A204.1 (cell line): ENCODE data around the gene CACNG3.
"Not testable (repeated sequence)": the region's sequence is repeated elsewhere in the genome, so short reads cannot be mapped to it uniquely, and the experiment has no call there.

Experiments
- FAIRE-seq: peaks from 2 replicates; lab custom pipeline; 2012; peaks lifted over from hg19 to GRCh38; lab: Jason Lieb, UNC

The CACNG3 gene

DNA sequence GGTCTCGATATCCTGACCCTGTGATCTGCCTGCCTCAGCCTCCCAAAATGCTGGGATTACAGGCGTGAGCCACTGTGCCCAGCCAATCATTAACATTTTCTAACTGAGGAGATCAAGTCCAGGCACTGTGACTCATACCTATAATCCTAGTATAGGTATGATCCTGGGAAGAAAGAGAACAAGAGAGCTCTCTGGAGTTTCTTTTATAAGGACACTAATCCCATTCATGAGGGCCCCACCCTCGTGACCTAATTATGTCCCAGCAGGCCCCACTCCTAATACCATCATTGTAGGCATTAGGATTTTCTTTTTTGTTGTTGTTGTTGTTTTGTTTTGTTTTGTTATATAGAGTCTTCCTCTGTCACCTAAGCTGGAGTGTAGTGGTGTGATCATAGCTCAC lies 80.4 kb downstream of the CACNG3 start:
- FAIRE-seq, result no peak

DNA sequence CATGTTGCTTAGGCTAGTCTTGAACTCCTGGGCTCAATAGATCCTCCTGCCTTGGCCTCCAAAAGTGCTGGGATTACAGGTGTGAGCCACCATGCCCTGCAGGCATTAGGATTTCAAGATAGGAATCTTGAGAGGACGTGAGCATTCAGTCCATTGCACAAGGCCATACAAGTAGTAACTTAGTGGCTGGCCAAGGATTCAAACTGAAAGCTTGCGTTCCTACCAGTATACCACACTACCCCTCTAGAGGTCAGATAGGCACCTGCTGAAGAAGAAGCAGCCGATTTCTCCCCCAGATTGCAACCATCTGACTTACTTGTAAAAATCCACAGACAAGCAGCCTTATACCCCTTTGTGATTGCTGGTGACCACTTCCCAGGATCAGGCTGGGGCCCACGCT lies 80.9 kb downstream of the CACNG3 start:
- FAIRE-seq, result no peak

DNA sequence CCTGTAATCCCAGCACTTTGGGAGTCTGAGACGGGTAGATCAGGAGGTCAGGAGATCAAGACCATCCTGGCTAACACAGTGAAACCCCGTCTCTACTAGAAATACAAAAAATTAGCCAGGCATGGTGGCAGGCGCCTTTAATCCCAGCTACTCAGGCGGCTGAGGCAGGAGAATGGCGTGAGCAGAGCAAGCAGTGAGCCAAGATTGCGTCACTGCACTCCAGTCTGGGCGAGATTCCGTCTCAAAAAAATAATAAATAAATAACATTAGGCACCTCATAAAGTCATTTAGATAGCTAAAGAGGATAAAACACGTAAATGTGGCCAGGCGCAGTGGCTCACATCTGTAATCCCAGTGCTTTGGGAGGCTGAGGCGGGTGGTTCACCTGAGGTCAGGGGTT lies 87.7 kb downstream of the CACNG3 start:
- FAIRE-seq, result not testable (repeated sequence)

DNA sequence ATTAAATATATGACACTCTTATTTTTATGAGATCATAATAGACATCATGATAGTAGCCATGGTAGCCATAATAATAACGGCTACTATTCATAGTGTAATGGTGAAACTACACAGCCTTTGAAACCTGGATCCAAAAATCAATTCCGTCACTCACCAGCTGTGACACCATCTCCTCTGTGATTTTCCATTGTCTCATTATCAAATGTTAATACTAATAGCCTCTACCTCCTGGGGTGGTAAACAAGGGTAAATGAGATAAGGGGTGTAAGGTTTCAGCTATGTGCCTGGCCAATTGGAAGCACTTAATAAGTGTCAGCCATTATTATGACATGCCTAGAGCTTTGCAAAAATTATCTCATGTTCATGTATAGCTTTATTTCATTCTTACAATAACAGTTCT lies 88.6 kb downstream of the CACNG3 start:
- no peak for FAIRE-seq

DNA sequence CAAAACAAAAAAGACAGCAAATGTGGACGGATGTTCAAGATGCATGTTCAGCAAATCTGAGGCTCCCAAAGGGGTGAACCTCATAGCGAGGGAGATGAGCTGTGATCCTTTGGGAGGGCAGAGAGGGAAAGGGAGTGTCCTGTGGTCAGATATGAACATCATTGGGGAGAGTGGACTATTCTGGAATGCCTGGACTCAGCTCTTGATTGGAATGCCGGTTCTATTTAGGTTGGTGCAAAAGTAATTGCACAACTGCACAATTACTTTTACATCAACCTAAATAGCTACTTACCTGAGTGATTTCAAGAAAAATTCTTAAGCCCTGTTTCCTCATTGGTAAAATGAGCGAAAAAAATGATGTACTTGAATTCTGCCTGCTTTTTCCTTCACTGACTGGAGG lies 89.6 kb downstream of the CACNG3 start:
- no peak for FAIRE-seq

DNA sequence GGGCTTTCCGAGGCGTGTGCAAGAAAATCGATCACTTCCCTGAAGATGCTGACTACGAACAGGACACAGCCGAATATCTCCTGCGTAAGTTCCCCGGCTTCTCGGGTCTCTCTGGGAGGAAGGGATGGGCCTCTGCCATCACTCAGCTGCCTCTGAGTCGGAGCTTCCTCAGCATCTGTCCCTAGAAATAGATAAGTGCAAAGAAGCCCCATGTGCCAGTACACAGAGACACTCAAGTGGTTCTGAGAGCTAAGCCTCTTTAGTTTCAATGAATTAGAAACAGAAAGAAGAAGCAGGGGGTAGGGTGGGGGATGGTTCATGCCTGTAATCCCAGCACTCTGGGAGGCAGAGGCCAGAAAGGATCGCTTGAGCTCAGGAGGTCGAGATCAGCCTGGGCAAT lies 90.6 kb downstream of the CACNG3 start:
- no peak for FAIRE-seq

DNA sequence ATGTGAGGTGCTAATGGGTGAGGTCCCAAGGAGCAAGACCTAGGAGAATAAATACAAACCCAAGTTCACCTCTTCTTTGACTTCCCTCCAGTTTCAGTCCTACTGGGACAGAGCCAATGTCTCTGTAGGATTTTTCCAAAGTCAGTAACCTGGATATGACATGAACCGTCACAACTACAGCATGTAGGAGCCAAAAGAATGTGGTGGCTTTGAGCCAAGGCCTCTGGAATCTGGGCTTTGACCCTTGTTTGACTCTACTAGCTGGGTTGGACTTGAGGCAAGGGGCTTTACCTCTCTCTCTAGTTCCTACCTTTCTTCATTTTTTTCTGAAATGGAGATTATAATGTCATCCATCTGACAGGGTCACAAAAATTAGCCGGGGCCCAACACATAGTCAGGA lies 91.4 kb downstream of the CACNG3 start:
- FAIRE-seq, result no peak

DNA sequence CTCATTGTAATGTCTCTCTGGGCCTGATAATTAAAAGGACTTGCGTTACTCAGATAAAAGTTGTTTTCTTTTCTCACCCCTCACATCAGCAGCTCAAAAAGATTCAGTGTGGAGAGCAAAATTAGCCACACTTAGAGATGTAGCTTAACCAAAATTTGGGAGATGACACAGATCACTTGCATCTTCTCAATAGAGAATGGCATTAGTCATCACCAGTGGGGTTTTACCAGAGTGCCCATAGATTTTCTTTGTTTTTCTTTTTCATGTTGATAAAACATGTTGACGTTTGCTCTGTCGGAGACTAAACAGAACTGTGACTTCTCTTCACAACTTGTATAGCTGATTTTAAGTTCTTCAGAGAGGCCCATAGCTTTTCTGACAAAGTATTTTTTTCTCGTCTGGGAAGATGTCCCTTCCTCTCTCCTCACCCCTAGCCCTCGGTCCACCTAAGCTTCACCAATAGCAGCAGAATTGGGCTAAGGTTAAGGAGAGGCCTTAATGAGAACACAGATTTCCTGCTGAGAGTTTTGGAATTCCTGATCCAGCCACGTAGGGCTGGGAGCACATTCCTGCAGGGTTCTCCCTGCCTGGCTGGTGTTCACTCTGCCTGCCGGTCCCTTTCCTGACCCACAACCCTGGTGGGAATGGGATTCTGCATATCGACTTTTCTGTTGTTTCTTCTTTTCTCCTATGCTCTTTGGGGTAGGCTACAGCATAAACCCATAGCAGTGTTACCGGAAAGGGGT lies 92.6 kb downstream of the CACNG3 start:
- no peak for FAIRE-seq

DNA sequence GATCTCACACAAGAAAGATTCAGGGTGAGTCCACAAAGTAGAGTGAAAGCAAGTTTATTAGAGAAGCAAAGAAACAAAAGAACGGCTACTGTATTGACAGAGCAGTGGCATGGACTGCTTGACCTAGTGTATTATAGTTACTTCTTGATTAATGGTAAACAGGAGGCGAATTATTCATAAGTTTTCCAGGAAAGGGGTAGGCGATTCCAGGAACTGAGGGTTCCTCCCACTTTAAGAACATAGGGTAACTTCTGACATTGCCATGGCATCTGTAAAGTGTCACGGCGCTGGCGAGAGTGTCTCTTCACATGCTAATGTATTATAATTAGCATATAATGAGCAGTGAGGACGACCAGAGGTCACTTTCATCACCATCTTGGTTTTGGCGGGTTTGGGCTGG lies 93.2 kb downstream of the CACNG3 start:
- FAIRE-seq, result no peak

DNA sequence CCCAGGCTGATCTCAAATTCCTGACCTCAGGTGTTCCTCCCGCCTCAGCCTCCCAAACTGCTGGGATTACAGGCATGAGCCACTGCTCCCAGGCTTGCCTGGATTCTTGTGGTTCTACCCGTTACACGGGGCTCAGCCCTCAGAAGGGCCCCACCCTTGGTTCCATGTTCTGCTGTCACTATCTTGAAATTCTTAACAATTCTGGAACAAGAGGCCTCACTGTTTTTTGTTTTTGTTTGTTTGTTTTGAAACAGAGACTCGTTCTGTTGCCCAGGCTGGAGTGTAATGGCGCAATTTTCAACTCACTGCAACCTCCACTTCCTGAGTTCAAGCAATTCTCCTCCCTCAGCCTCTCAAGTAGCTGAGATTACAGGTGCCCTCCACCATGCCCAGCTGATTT lies 96.6 kb downstream of the CACNG3 start:
- FAIRE-seq, result no peak

DNA sequence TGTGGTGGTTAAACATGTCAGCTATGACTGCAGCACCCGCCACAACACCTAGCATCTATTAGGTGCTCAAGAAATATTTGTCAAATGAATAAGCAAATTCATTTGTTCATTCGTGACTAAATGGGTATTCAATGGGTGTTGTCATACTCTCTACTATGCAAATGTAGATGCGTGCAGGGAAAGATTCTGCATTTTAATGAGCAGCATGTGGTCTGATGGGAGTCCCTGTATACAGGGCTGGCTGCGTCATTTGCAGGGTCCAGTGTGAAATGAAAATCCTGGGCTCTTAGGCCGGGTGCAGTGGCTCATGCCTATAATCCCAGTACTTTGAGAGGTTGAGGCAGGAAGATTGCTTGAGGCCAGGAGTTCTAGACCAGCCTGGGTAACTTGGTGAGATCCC lies 97.5 kb downstream of the CACNG3 start:
- no peak for FAIRE-seq

DNA sequence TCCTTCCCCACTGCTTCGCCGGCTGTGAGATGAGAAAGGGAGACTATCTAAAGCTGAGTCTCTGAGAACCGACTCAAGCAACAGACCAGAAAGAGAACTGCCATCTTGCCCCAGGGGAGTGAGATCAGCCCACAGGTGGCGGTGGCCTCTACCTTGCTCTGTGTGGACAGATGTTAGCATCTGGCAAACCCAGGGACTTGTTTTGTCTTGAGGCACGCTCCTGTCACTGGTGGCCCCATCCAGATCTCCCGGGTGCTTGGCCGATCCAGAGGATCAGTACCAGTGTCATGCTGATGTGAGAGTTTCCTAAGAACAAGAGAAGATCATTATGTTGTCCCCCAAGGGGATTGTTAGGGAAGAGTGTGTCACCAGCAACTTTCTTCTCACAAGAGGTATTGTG lies 101.4 kb downstream of the CACNG3 start:
- FAIRE-seq, result no peak

DNA sequence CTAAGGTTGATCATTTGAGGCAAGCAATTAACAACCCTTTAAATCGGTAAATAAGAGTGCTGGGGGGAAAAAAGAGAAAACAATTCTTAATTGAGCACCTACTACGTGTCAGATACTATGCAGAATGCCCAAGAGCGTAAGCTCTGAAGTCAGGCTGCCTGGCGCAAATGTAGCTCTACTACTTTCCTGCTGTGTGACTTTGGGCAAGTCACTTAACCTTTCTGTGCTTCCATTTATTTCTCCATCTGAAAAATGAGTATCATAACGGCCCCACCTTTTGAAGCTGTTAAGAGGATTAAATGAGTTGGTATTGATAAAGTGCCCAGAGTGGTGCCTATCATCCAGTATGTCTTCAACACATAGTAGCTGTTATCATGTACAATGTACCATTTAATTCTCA lies 102.0 kb downstream of the CACNG3 start:
- no peak for FAIRE-seq

DNA sequence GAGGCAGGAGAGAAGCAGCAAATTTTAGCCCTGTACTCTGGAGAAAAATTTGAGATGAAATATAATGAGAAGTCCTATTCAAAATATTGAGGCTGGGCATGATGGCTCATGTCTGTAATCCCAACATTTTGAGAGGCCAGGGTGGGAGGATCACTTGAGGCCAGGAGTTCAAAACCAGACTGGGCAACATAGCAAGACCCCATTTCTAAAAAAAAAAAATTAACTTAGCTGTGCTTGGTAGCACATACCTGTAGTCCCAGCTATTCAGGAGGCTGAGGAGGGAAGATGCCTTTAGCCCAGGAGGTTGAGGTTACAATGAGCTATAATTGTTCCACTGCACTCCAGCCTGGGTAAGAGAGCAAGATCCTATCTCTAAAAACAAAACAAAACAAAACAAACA lies 103.4 kb downstream of the CACNG3 start:
- FAIRE-seq, result no peak

DNA sequence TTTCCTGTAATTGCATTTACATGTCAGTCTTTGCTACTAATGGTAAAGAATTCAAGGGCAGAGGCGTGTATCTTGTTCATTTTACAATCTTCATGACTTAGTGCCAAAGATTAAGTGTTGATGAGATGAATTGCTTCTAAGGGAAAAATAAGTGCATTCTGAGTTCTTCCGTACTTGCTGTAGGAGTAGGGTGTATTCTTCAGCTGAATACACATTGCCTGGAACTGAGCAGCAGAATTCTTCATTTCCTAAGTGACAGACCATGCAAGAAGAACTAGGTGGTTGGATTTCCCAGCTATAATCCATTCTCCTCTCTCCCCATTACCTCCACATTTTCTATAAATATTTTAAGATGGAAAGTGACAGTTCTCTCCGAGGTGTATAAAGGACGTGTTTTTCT lies 104.8 kb downstream of the CACNG3 start:
- FAIRE-seq, result no peak

DNA sequence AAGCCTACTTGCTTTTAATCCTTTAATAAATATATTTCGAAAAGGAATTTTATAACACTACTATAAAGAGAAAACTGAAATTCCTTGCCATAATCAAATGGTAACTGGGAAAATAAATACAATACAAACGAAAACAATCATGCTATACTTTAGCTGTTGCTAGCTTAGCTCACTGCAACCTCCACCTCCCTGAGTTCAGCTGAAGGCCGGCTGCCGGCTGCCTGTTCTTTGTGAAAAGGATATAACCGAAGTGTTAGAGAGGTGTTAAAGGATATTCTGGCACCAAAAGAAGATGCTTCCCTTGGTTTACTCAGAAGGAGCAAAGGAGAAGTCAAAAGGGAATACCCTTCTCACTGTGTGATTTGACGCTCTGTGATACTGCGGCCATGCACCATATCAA lies 108.5 kb downstream of the CACNG3 start:
- FAIRE-seq, result no peak

DNA sequence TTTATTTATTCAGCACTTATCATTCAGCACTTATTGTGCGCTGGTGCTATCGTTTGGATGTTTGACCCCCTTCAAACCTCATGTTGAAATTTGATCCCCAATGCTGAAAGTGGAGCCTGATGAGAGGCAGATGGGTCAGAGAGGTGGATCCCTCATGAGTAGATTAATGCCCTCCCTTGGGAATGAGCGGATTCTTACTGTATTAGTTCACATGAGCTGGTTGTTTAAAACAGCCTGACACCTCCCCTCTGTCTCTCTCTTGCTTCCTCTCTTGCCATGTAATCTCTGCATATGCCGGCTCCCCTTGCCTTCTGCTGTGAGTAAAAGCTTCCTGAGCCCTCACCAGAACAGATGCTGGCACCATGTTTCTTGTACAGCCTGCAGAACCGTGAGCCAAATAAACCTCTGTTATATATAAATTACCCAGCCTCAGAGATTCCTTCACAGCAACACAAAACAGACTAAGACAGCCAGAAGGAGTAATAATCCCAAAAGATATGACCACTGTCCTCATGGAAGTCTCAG lies 111.1 kb downstream of the CACNG3 start:
- FAIRE-seq, result no peak

DNA sequence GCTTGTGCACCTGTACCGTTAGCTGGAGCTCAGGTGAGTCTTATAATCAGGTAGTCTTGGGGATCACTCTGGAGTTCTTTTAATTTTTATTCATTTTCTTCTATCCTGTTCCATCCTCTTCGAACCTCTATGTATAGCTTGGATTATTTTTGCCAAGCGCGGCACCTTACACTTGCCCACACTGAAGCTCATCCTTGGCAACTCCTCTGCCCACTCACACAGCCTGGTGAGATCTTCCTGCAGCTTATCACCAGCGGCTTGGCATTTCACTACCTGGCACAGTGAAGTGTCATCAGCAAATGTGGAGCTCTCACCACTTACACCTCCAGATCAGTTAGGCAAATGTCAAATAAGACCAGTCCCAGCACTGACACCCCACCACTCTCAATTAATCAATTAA lies 116.7 kb downstream of the CACNG3 start:
- FAIRE-seq, result no peak

DNA sequence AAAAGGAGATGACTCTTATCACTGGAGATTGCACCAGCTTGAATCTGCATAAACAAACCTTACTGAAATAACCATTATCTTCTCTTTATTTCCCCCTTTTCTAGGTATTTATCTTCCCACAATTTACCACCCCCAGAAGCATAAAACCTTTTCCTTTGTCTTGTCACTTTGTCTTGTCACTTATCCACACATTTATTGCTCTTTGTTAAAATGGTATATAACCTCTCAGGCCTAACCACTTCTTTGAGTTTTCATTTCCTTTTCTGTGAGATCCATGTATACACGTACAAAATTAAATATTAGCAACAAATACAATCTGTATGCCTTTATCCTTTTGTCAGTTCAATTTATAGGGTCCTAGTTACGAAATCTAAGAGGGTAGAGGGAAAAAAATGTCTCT lies 122.9 kb downstream of the CACNG3 start:
- FAIRE-seq, result no peak

DNA sequence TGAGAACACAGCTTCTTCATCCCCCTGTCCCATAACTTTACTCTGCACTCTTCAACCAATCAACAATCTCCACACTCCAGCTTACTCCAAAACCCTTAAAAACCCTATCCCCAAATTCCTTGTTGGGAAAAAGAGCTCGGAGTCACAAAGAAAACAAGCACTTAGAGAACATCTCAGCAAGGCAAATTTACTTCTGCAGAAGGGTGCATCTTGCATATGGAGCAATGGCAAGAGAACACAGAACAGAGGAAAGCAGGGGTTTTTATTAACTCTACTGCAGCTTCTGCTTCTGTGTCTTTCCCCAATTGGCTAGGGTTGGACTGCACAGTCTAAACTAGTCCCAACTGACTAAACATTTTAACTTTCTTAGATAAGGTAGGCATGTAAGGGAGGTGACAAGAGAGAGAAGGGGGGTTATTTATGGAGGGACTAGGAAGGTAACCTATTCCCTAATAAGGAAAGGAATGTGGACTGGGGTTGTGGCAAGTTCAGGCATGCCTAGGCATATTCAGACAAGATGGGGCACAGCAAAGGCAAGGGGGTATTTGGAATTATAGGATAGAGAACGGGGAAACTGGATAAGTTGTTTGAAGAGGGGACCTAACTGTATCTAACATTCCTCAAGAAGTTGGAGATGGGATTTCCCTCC lies 125.5 kb downstream of the CACNG3 start:
- no peak for FAIRE-seq

DNA sequence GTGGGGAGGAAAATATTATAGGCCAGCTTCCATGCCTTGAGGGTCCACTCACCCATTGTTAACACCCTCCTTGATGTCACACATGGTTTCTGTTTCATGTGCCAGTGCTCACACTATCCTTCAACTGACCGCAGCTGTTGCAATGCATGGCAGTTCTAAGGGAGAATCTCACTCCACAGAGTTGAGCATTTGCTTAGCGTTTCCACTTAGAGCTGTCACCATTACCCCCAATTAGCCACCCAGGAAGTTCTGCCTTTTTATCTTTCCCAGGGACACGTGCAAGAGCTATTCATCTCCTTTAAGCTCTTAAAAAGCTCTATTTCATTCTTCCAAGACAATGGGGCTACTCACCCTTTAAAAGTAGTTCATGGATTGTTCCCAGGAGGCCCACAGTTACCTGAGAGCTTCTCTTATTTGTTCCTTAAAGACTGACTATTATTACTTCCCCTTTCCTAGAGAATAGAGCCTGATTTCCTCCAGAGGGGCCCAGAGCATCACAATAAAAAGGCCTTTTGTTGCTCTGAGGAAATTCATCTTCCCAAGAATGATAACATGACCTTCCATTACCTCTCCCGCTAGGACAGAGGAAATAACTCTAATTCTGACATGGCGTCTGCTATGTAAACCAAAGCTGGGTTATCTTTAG lies 126.8 kb downstream of the CACNG3 start:
- FAIRE-seq, result no peak

DNA sequence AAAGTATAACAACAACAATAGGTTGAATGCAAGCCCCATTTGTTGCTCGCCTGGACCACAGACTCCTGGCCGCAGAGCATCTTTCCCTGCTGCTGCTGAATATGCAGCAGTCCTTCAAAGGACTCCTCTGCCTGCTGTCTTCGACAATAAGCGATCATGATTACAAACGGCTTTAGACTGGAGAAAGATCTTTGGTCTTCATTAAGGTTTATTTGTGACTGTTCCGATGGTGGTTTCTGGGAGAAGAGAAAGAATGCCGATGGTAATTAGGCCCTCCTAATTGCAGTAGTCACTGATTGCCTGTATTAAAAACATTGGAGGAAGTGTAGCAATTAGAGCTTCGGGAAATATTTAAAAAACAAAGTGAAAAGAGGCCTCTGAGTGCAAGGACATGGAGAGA lies 138.2 kb downstream of the CACNG3 start:
- FAIRE-seq, result no peak
